ENCODE results near the gene SORL1-AS1.

SORL1-AS1 gene

DNA sequence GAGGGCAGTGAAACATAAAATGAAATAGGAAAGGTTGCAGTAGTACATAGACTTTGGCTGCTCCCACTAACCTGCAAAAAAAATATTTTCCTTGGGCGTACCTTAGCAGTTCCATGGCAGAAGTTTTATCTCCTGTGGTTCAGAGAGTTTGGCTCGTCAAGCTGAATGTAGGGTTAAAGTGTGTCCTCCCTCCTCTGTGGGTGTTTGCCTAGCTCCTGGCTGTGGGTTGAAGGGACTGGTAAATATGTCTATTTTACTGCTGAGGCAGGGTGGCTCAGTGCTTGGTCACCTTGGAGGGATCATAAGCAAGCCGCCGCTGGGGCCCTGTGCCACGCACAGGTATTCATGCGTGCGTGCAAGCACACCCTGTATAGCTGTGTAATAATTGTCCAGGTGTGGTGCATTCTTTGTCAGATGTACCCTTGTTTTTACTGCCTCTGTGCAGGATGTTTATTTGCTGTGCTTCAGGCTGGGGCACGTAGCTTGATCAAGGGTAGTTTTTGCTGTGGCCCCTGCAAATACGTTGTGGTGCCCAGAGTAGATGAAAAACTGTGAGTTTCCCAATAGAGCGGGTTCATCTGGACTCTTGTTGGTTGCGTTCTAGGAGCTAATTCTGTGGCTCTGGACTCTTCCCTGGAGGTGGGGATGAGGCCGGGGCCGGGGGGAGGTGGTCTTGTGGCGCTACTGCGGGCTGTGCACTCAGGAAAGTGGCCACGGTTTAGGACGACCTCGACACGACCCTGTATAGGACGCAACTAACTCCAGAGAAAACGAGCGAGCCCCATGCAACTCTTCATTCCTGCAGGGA lies 1.4 kb downstream of the SORL1-AS1 start:
- FAIRE-seq = no peak

DNA sequence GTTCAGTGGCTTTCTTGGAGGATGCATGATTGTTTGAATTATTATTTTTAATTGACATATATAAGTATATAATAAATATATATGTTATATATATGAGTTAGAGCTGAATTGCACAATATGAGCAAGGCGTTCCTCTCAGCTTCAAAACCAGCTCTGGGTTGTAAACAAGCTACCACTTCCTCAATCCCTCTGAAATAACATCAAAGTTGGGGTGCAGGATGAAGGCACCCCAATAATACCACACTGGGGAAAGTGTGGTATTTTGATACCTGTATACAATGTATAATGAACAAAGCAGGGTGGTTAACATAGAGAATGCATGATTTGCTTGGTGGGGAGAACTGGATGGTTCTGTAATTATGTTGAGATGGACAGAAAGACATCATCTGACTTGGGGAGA lies 2.4 kb downstream of the SORL1-AS1 start:
- FAIRE-seq = no peak

DNA sequence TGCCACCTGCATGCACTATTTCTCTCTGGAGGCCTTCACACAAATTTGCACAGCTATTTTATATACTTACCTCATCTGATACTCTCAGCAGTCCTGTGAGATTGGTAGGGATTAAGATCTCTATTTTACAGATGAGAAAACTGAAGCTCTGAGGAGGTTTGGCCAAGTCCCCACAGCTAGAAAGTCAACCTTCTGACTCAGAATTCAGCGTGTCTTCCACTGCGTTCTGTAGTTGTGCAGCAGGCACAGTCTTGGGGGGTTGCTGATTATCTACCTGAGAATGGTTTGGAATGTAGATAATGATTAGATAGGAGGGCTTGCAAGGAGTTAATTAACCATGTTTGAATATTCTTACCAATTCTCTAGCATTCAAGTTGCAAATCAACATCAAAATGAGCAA lies 3.1 kb downstream of the SORL1-AS1 start:
- FAIRE-seq = no peak

DNA sequence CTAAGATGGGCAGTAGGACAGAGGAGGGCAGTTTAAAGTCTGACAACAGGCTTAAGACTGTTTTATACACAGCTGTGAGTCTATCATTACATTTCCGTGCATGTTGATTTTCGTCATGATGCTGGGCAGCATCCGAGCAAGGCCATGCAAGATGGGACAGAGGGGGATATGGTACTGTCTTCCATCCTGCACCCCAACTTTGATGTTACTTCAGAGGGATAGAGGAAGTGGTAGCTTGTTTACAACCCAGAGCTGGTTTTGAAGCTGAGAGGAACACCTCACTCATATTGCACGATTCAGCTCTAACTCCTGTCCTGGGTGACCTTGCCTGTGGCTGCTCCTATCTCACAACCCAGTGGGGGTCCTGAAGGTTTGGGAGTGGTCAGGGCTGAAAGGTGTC lies 3.6 kb downstream of the SORL1-AS1 start:
- FAIRE-seq = no peak

DNA sequence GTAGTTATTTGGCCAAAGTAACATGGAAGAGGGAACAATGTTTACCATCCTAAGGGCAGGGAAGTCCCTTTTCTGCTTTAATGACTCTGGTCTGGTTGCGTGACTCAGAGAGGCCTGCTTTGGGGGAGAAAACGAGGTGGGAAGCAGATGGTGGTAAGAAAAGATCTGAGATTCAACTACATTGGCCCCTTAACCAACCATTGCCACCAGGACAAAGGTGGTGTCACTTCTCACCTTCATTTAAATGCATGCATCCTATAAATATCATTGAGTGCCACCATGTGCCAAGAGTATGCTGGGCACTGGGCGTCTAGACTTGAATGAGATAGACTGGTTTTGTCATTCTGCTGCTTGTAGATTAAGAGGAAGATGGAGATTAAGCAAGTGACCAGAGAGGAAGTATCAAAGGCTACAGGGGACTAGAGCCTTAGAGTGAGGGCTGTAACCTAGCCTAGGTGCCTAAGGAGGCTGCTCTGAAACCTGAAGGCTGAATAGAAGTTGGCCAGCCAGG lies 4.3 kb downstream of the SORL1-AS1 start:
- no peak for FAIRE-seq

DNA sequence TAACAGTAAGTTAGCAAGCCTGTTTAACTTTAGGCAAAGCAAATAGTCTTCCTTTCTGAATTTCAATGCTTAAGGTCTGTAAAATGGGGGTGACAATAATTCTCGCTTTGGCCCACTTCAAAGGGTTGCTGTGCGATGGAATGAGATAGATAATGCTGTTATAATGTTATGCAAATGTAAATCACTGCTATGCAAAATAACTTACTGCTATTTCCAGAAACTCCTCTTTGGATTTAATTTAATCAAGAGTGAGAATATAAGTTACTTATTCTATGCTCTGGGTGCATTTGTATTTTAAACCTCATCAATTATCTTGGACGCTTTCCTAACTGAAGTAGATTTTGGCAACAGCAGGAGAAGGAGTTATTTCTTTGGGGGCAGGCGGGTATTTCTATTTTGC lies 4.8 kb downstream of the SORL1-AS1 start:
- FAIRE-seq = no peak

DNA sequence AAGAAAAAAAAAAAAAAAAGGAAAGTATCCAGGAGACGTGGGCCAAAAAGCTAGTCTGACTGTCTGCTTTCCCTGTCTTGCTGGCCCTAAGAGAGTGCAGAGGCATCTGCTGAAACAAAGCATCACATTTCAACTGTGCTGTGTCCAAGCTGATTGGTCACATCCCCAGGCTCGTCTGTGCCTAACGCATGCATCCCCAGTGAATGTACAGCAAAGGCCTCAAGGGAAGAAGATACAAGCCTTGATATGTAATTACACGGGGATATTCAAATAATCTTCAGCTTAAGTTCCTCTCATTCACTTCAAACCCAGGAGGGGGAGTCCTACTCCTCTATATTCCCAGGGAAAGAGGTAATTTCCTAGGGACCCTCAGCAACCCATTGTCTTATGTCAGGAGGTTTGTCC lies 6.0 kb downstream of the SORL1-AS1 start:
- no peak for FAIRE-seq

DNA sequence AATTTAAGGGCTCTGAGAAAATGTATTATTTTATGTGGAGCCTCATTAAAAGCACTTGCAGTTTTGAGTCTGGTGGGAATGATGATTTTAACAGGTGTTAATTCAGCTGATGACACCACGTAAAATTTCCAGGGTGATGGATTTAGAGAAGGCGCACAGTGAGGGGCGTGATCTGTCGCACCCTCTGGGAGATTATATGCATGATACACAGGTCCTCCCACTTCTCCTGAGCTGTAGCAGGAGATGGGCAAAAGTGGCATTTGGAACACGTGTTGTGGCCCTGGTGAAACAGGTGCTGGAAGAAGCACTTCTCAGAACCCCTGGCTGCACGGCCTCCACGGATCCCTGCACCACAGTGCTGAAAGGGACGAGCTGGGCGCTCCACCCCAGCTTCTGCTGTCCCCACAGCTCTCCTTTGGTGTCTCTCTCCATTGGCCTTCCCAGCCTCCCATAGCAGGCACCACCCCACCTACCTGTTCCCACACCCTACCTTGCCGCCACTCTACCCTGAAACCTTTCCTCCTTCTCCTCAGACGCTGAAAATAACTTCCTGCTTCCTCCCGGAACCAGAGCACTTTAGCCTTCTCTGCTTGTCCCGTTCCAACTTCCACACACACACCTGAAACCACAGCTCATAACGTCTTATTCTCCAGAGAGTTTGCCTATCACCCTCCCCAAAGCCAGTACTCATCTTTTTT lies 7.5 kb downstream of the SORL1-AS1 start:
- FAIRE-seq = no peak

DNA sequence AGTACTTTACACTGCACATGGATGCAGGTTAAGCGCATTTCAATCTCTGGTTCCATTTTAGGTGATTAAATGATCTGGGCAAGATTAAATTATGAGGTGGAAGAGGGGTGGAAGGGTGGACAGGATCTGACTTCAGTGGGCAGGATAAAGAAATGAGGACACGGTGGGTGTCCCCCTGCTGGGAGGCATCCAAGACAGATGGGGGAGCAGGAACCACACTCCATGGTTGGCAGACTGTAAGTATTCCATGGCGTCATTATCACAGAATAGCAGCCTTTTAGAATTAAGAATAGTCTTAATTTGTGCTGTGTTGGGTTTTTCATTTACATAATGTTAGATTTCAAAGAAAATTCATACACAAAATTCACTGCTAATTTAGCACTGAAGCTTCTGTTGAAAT lies 8.2 kb downstream of the SORL1-AS1 start:
- no peak for FAIRE-seq

DNA sequence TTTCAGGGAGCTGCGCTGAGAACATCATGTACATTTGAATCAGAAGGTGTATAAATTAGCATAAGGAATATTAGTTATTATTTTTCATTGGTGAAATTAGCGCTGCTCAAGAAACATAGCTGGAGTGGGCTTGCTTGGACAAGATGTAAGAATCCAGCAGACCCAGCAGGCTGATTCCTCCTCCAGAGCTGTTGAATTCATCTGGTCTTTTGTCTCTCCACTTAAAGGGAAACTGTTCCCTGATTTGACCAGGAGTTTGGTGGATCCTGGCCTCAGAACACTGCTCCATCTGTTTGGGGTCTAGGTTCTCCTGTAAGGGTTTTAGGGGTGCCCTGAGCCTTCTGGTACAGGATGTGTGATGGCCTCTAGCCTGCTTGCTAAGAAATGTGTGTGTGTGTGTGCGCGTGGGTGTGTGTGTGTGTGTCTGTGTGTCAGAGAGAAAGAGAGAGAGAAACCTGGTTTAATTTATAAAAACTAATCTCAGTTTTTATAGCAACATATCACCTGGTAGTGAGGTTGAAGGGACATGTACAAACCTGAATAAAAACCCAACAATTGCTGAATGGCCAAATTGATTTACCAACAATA lies 9.0 kb downstream of the SORL1-AS1 start:
- no peak for FAIRE-seq

DNA sequence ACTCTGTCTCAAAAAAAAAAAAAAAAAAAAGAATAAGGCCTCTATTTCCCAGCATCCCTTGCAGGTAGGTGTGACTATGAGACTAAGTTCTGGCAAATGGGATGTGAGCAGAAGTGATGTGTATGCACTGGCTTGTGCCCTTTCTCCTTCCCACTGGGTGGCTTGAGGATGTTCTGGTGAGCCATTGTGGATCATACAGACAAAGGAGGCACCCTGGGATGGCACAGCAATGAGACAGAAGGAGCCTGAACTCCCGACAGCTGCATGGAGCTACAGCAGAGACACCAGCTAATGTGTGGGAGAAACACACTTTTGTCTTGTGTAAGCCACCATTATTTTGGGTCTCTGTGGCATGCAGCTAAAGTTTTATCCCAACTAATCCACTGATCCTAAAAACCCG lies 11.2 kb downstream of the SORL1-AS1 start:
- FAIRE-seq = no peak

DNA sequence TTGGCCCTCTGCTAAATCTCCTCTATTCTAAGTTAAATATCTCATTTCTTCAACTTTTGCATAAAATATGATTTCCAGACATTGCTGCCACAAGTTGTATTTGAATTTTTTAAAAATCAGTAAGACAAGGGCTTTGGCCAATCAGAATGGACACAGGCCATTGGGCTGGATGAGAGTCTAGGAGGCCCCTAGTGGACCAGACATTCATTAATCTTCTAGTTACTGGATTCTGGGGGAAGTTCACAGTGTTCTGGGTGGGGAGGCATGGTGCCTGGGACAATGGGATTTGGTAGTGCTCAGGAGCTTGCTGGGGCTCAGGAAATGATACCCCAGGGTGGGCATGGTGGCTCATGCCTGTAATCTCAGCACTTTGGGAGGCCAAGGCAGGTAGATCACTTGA lies 13.0 kb downstream of the SORL1-AS1 start:
- FAIRE-seq = no peak

DNA sequence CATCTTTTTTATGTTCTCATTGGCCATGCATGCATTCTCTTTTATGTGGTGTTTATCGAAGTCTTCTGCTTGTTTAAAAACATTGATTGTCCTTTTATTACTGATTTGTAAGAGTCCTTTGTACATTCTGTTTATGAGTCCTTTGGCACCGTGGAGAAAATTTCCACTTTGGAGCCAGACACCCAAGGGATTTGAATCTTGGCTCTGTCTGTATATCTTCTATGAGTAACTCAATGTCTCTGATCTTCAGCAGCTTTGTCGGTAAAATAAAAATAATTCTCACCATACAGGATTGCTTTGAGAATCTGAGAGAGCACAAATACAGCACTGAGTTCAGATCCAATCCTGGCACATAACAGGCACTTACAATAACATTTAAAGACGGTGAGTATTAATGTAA lies 13.4 kb downstream of the SORL1-AS1 start:
- no peak for FAIRE-seq

DNA sequence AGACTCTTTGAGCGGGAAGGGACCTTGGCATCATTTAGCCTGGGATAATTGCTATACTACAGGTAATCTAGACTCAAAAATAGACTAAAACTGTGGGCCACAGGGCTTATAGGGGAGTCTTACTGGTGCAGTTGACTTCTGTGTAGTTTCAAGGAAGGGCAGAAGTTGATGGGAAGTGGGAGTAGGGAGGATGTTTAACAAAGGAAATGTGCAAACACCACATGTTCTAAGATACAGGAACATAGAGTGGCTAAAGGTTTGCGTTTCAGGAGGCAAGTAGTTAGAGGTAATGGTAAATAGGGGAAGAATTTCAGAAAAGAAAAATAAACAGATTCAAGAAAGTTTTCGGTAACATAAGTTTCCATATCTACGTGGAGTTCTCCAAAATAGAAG lies 15.1 kb downstream of the SORL1-AS1 start:
- no peak for FAIRE-seq

DNA sequence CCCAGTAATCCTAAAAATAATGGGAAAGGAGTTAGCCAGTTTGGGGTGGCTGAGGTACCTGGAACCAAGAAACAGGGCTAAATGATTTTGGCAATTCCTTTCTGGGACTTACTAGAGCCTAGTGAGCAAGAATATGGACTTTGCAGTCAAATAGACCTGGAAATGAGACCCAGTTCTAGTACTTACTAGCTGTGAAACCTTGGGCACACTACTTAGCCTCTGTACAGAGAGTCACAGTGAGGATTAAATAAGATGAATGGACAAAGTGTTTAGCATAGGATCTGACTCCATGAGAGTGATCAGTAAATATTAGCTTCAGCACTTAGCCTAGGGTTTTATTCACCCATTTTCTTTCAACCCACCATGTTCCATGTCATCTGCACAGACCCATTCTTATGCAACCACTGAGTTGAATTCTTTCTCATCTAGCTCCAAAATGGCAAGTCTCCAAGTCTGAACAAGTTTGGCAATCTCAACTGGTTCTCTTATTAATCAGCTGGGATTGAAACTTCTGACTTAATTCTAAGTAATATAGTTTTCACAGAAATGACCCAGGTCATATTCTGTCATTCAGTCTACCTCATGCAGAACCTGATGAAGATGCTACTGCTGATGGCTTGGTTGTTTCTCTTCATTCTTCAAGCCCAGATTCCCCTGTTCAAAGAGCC lies 15.6 kb downstream of the SORL1-AS1 start:
- no peak for FAIRE-seq

DNA sequence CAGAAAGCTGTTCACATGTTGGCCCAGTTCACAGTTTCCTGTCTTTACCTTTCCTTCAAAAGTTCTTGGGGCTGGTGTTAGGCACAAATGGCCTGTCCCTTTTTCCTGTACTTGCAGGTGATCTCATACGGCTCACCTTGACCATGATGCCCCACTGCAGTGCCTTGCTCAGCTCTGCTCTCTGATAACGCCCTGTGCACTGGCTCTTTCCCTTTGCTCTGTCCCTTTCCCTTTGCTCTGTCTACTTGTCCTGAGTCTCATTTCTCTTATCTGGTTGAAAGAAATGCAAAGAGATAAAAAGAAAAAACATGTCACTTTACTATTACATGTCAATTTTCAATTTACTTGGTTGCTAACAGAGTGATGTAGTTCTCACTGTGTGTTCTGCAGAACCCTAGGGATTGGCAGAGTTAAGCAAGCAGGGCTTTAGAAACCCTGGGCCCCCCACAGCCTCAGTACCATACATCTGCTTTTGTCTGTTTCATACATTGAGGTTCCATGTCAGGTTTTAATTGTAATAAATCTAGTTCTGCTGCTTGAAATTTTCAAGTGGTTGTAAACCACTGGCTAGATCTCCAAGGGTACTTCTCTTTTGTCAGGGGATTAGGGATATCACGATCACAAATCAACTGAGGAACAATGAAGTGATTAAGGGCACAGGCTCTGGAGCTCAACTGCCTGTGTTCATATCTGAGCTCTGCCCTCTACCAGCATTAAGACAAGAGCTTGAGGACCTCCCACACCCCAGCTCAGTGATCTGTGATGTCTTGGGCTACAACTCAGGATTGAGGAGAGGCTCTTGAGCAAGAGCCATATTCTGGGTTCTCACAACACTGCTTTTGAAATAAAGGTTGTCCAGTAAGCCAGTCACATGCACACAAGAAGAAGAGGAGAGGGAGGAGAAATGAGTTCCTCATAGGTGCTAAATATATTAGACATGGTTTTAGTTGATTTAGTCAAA lies 16.9 kb downstream of the SORL1-AS1 start:
- FAIRE-seq = no peak

DNA sequence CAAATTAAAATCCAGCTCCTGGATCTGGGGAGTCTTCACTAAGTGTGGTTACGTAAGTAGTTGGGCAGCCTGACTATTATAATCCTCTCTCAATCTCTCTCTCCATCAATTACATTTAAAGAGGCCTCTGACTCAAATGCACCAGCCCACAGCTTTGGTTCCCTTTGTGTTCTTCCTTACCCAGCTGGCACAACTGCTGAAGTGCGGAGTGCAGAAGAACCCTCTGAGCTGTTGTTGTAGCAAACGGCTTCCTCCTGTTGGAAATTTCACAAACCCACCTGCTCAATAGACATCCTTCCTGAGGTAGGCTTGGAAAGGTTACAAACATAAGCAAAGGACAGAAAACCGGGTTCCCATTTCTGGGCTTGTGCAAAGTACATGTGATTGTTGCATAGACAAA lies 17.6 kb downstream of the SORL1-AS1 start:
- FAIRE-seq = no peak

DNA sequence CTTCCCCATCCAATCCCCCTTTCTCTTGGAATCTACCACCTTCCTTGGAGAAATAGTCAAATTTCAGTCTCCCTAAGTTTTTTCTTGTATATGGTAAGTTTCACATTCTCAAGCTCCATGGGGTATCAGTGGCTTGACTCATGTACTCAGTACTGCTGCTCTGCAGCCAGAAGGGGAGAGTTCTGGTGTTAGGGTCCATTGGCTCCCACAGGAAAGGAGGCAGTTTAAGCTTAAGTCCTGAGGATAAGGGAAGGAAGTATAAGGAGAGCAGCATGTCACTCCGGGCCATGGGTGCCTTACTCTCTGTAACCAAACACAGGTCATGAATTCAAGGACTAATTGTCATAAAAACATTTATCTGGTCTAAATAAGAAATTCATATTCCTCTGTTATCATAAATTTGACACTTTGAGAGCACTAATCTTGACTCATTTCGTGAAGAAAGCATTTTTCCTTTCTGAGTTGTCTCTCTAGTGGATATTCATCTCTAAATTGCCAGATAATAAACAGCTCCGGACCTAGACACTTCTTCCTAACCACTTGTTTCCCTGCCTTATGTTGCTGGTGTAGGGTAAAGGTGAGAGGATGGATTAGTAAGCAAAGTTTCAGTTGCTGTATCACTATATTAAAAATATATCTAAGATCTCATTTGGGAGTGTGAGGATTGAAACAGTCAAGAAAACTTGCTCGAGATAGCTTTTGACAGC lies 20.8 kb downstream of the SORL1-AS1 start:
- no peak for FAIRE-seq

DNA sequence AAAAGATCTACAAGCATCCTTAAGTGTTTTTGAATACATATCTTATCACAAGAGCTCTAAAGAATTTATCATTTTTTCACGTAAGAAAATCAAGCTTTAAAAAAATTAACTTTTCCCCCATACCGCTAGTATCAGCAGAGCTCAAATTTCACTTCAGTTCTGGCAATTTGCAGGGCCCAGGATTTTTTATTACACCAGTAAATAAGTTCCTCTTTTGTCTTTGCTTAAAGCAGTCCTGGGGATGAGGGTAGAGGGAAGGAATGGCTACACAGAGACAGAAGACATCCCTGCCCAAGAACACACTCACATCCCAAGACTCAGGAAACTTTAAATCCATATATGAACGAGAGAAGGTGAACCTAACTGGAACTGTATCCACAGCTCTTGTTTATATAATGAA lies 23.2 kb downstream of the SORL1-AS1 start:
- FAIRE-seq = no peak

DNA sequence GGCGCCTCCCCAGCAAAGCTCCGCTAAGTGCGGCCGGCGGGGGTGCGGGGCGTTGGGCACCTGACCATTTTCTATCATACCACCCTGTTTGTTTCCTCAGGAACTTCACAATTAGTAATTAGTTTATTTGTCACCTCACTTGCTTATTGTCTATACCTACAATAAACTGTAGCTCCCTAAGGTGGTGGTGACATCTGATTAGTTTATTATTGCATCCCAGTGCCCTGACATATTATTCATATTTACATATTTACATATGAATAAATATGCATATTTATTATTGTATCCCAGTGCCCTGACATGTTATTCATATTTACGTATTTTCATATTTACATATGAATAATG lies 25.4 kb downstream of the SORL1-AS1 start:
- FAIRE-seq = no peak
